Endometrial microvascular endothelial cells (primary cell): ENCODE data around the gene AKT1S1. TPM values are rescaled to one million over a fixed set of nuclear protein-coding genes. Genes with fewer than 3 reads are reported as not detected.
"Not testable (repeated sequence)": the region's sequence is repeated elsewhere in the genome, so short reads cannot be mapped to it uniquely, and the experiment has no call there.

Experiments used
- in situ Hi-C: cut with HindIII; loops from 2 replicates; pipeline ENCODE4 v1.10.0; 2017; ENCODE audit warnings: low sequenced_read_pairs, low pct_unique_long_range_greater_than_20kb; ENCODE audit errors: inconsistent ontology term
- total RNA-seq: library from RNA; depleted of rRNA; stranded (reverse); fragments of >200 nt; gene quantifications from one replicate; pipeline ENCODE4 v1.2.3, GENCODE V29; 2015; ENCODE audit errors: inconsistent ontology term

The AKT1S1 gene
- total RNA-seq, 1 donor from 2014 or later, result 23.1 TPM

- in situ Hi-C loops, result no loop called here
Observed at GRCh38 chr19:49824662-49825061, 52.5 kb downstream of the AKT1S1 start.

DNA sequence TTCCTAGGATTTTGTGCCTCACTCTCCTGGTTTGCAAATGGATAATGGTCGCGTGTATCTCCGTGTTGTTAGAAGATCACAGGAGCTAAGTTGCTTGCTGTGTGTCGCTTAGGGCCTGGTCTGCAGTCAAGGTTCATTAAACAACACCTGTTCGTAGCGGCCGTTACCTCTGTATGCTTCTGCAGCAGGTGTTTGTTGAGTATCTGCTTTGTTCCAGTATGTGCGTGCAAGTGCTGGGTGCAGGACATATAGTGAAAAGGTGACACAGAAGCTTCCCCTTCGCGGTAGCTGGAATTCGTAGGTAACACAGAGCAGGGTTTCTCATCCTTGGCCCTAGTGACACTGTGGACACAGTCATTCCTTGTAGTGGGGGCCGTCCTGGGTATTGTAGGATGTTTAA, 53.7 kb downstream of the AKT1S1 start:
- in situ Hi-C loops, result no loop called here

DNA sequence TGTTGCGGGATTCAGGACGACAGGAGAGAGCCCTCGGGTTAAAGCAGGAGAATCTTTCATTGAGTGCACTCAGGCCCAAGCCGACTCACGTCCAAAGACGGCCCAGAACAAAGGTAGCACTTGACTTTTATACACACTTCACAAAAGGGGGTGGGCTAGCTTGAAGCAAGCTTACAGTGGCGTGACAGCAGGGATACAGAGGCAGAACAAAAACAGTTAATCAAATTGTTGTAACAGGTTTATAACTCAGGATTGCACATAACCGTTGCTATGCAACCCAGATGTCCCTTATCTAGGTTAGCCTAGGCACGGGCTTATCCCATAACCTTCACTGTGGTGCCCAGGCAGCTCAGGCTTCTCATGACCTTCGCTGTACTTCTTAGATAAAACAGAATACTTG, 57.0 kb downstream of the AKT1S1 start:
- in situ Hi-C loops, result no loop called here

DNA sequence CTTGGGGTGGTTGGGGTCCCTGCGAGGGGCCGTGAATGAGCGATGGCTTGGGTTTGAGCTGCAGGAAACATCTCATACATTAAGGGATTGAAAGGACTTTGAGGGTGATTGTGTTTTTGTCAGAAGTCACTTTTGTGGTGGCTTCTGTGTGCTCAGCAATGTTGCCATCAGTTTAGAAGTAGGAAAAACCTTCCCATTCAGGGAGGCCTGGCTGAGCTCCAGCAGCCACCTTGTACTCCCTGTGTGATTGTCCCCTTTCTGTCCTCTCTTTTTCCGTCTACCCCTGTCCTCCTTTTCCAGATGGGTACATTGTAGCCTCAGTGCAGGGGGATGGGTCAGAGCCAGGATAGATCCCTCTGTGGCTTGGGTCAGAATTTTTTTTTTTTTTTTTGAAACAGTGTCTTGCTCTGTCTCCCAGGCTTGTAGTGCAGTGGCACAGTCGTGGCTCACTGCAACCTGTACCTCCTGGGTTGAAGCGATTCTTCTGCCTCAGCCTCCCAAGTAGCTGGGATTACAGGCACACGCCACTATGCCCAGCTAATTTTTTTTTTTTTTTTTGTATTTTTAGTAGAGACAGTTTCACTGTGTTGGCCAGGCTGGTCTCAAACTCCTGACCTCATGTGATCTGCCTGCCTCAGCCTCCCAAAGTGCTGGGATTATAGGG, 57.6 kb downstream of the AKT1S1 start:
- in situ Hi-C loops, result not testable (repeated sequence)

Other genes with a start within 250 kb of the AKT1S1 start
- 45.0 TPM for gene RRAS, start 237.2 kb downstream of the AKT1S1 start, total RNA-seq
- 73.5 TPM for gene SCAF1, start 235.1 kb downstream of the AKT1S1 start, total RNA-seq
- gene IRF3, start 211.5 kb downstream of the AKT1S1 start, total RNA-seq, result 81.9 TPM
- 51.6 TPM for gene BCL2L12, start 211.4 kb downstream of the AKT1S1 start, total RNA-seq
- 456 TPM for gene PRMT1, start 200.1 kb downstream of the AKT1S1 start, total RNA-seq
- not detected for gene ADM5, start 187.8 kb downstream of the AKT1S1 start, total RNA-seq
- gene CPT1C, start 186.2 kb downstream of the AKT1S1 start, total RNA-seq, result 9.6 TPM
- not detected for gene TSKS, start 114.0 kb downstream of the AKT1S1 start, total RNA-seq
- gene AP2A1, start 110.4 kb downstream of the AKT1S1 start, total RNA-seq, result 125 TPM
- 10.6 TPM for gene FUZ, start 64.1 kb downstream of the AKT1S1 start, total RNA-seq
- gene MED25, start 59.1 kb downstream of the AKT1S1 start, total RNA-seq, result 31.7 TPM
- gene PTOV1, start 26.2 kb downstream of the AKT1S1 start, total RNA-seq, result 59.8 TPM
- 50.6 TPM for gene PNKP, start 9.8 kb downstream of the AKT1S1 start, total RNA-seq
- gene TBC1D17, start 347 bp upstream of the AKT1S1 start, total RNA-seq, result 12.6 TPM
- gene IL4I1, start 19.5 kb upstream of the AKT1S1 start, total RNA-seq, result 1.2 TPM
- gene ATF5, start 51.9 kb upstream of the AKT1S1 start, total RNA-seq, result 26.7 TPM
- 87.8 TPM for gene NUP62, start 52.1 kb upstream of the AKT1S1 start, total RNA-seq
- not detected for gene SIGLEC11, start 83.8 kb upstream of the AKT1S1 start, total RNA-seq
- gene VRK3, start 148.0 kb upstream of the AKT1S1 start, total RNA-seq, result 44.6 TPM
- gene ZNF473, start 148.7 kb upstream of the AKT1S1 start, total RNA-seq, result 8.0 TPM